Fibroblast of pulmonary artery (primary cell): ENCODE results near the gene DNAH9.
A peak's percentile ranks its signal among the peaks of the same experiment; 100 is the strongest.

Source experiments
- DNase-seq: peaks from one replicate; pipeline ENCODE4 v3.0.0-alpha.2; 2010; ENCODE audit warnings: low read depth
- H3K4me3 ChIP-seq: replicated peaks from 2 replicates; pipeline ENCODE4 v1.5.1; 2011; ENCODE audit warnings: low read depth, mild to moderate bottlenecking, control low read depth, low read length, moderate library complexity
- TF ChIP-seq, protein P1 (sequence below): IDR thresholded peaks from 2 replicates; pipeline ENCODE4 v1.5.1; 2011; ENCODE audit warnings: mild to moderate bottlenecking, control low read depth, low read length, inconsistent platforms; ENCODE audit errors: missing control alignments

DNAH9 gene

GRCh38 chr17:11639736-11640462, 41.6 kb downstream of the DNAH9 start:
- TF ChIP-seq, protein P1, sequence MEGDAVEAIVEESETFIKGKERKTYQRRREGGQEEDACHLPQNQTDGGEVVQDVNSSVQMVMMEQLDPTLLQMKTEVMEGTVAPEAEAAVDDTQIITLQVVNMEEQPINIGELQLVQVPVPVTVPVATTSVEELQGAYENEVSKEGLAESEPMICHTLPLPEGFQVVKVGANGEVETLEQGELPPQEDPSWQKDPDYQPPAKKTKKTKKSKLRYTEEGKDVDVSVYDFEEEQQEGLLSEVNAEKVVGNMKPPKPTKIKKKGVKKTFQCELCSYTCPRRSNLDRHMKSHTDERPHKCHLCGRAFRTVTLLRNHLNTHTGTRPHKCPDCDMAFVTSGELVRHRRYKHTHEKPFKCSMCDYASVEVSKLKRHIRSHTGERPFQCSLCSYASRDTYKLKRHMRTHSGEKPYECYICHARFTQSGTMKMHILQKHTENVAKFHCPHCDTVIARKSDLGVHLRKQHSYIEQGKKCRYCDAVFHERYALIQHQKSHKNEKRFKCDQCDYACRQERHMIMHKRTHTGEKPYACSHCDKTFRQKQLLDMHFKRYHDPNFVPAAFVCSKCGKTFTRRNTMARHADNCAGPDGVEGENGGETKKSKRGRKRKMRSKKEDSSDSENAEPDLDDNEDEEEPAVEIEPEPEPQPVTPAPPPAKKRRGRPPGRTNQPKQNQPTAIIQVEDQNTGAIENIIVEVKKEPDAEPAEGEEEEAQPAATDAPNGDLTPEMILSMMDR: no peak
- no peak for DNase-seq
- no peak overlapping the region for H3K4me3 ChIP-seq

- no peak for DNase-seq
- H3K4me3 ChIP-seq: no peak overlapping the region
- TF ChIP-seq, protein P1: no peak
These were observed 42.2 kb downstream of the DNAH9 start for GRCh38 chr17:11640463-11640814.

DNA sequence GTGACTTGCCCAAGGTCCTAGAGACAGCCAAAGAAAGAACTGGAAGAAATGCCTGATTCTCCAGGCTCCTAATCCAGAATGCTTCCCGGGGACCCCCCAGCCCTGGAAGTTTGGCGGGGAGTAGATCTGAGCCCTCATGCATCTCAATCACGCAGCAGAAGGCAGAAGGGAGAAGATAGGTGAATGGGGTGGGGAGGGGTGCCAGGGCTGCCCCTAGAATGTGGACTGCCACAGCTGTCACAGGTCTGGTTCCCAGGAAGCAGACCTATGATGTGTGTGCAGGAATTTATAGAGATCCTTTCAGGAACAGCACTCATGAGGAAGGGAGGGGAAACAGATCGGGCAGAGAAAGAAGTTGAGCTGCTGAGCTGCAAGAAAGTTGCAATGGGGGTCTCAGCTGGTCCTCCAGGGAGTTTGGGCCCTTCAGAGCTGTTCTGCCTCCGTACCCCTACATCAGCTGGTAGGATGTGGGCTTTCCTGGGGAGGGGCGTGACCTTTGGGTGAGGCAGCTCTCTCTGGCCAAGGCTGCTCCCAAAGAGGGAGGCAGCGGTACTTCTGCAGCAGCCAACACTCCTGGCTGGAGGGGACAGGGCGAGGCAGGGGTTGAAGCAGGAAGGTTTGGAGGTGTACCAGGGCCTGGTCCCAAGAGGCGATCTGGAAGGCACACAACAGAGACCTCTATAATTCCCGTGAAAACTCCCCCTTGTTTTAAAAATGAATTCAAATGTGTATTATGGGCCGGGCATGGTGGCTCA, 43.4 kb downstream of the DNAH9 start:
- TF ChIP-seq, protein P1: no peak
- DNase-seq: no peak

GRCh38 chr17:11642655-11643054, 44.4 kb downstream of the DNAH9 start:
- TF ChIP-seq, protein P1: no peak
- no peak overlapping the region for H3K4me3 ChIP-seq
- no peak for DNase-seq

More for the DNA sequence above, 43.4 kb downstream of the DNAH9 start:
- no peak overlapping the region for H3K4me3 ChIP-seq

GRCh38 chr17:11643851-11644250, 45.6 kb downstream of the DNAH9 start:
- DNase-seq: no peak
- H3K4me3 ChIP-seq: no peak overlapping the region
- TF ChIP-seq, protein P1: no peak

DNA sequence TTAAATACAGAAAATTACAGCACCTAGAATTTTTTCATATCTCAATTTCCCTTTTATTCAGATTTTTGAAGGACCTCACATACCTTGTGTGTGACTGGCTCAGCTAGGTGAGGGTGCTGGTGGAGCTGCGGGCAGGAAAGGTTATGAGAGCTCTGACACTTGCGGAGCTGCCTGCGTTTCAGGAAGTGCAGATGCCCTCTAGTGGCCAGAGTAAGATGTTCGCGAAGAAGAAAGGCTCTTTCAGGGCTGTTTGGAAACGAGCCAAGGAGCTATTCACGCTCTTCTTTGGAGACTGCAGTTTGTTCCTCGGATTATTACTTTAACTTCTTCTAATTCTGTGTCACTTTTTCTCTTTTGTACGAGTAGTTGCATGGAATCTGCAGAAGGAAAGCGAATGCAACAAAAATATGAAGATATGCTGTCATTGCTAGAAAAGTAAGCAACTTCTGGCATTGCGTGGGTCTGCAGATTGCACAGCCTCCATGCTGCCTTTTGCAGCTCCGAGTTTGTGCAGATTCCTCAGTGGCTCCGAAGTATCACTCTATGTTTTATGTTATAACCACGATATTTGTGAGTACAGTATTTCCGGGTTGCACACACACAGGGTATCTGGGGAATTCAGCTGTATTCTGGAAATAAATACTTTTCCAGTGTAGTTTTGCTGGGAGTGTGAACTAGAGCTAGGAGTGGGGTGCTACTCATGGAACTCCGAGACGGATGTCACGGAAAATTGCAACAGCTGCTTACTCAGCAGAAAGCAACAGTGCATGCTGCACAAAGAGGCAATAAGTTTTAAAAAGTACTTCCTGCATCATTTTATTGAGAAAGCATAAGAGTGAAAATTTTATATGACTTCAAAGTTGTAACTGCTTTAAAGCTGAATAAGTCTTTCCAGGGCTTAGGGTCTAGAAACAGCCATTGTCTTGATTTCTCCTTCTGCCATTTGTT, 46.3 kb downstream of the DNAH9 start:
- TF ChIP-seq, protein P1: peak; percentile 58
- peak; percentile 57 for DNase-seq
- H3K4me3 ChIP-seq: no peak overlapping the region
